ENCODE data around the gene JOSD2. TPM values are rescaled to one million over a fixed set of nuclear protein-coding genes. Genes with fewer than 3 reads are reported as not detected.

Gene JOSD2
- total and polyA plus RNA-seq, 9 of the 15 experiments (the other 6 are each of a cell fraction or from before 2014, with no cell fraction given), result 0.06 to 14.4 (median 3.1) TPM

DNA sequence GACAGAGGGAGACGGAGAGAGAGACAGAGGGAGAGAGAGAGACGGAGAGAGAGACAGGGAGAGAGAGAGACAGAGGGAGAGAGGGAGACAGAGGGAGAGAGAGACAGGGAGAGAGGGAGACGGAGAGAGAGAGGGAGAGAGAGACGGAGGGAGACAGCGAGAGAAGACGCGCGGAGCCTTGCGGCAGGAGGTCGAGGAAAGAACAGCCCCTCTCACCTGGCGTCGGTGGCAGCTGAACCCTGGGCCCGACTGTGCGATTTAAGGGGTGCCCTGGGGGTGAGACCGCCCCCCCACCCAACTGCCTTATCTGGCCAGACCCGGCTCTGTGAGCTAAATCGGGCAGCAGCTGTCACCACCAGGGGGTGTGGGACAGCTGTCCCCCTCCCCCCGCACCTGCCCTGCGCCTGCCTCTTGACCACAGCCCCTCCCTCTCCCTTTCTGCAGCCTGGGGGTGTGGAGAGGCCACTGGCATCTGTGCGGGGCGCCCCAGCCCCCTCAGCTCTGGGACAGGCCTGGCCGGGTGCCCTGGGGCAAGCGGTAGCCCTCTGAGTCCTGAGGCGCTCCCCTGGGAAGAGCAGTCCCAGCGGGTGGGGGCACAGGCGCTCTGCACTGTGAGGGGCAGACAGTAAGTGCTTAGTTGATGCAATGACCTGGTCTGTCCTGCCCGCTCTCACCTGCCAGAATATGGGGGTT, 10.8 kb downstream of the JOSD2 start (continued):
- TF ChIP-seq RNF219 (CRISPR knock-in tag; IDR thresholded peaks at IDR 0.05) (no peak), PHTF2 (CRISPR knock-in tag; IDR thresholded peaks at IDR 0.05) (no peak), BHLHE40 (IDR thresholded peaks at IDR 0.05; ENCODE audit: low read length) (peak; percentile 52), PPARD (CRISPR knock-in tag; IDR thresholded peaks at IDR 0.05) (no peak), HMGN3 (IDR thresholded peaks at IDR 0.05; ENCODE audit: borderline replicate concordance, extremely low read depth, insufficient read length, low read depth, low read length) (peak; percentile 56), ESRRB (CRISPR knock-in tag; IDR thresholded peaks at IDR 0.05; ENCODE audit: borderline replicate concordance) (no peak), MAZ (CRISPR knock-in tag; conservative IDR thresholded peaks at IDR 0.05 in 1 of 2, IDR thresholded peaks at IDR 0.05 in 1 of 2) (peak; percentile 73 to 84), TARDBP (IDR thresholded peaks at IDR 0.05) (peak; percentile 88; the same call in 1 of the 2 replicates), PCBP1 (IDR thresholded peaks at IDR 0.05; ENCODE audit: low read depth, low read length, poor library complexity, severe bottlenecking) (peak; percentile 89), ELF4 (CRISPR knock-in tag; IDR thresholded peaks at IDR 0.05) (no peak), RAD51 (IDR thresholded peaks at IDR 0.05; ENCODE audit: borderline replicate concordance, low read depth) (0 out of 2 replicates have a peak, but pooled peaks have one; percentile 8), ZFP30 (CRISPR knock-in tag; IDR thresholded peaks at IDR 0.05; ENCODE audit: borderline replicate concordance) (no peak), PHF21A (IDR thresholded peaks at IDR 0.05; ENCODE audit: borderline replicate concordance, low read depth) (peak; percentile 92), ZNF253 (CRISPR knock-in tag; conservative IDR thresholded peaks at IDR 0.05) (no peak), TCF3 (CRISPR knock-in tag; IDR thresholded peaks at IDR 0.05) (peak; percentile 88), RCOR1 (IDR thresholded peaks at IDR 0.05; ENCODE audit: borderline replicate concordance in 1 of 2, low read depth in 2 of 2, low read length in 2 of 2) (peak in 1 of 2 experiments; percentile 62; a peak in 2 of 4 replicates), MXD1 (CRISPR knock-in tag; IDR thresholded peaks at IDR 0.05; ENCODE audit: borderline replicate concordance, poor library complexity, severe bottlenecking) (no peak), CBFA2T2 (conservative IDR thresholded peaks at IDR 0.05) (peak; percentile 87), ATF7 (IDR thresholded peaks at IDR 0.05) (peak; percentile 42; the same call in 1 of the 2 replicates), TAL1 (IDR thresholded peaks at IDR 0.05) (peak; percentile 69), POU5F1 (IDR thresholded peaks at IDR 0.05; ENCODE audit: borderline replicate concordance, low read depth, low read length, partially characterized antibody) (no peak), MTA2 (IDR thresholded peaks at IDR 0.05; ENCODE audit: low read depth) (peak; percentile 23; the same call in 1 of the 2 replicates)
- TF ChIP-seq, protein P1, sequence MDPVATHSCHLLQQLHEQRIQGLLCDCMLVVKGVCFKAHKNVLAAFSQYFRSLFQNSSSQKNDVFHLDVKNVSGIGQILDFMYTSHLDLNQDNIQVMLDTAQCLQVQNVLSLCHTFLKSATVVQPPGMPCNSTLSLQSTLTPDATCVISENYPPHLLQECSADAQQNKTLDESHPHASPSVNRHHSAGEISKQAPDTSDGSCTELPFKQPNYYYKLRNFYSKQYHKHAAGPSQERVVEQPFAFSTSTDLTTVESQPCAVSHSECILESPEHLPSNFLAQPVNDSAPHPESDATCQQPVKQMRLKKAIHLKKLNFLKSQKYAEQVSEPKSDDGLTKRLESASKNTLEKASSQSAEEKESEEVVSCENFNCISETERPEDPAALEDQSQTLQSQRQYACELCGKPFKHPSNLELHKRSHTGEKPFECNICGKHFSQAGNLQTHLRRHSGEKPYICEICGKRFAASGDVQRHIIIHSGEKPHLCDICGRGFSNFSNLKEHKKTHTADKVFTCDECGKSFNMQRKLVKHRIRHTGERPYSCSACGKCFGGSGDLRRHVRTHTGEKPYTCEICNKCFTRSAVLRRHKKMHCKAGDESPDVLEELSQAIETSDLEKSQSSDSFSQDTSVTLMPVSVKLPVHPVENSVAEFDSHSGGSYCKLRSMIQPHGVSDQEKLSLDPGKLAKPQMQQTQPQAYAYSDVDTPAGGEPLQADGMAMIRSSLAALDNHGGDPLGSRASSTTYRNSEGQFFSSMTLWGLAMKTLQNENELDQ (CRISPR knock-in tag; IDR thresholded peaks at IDR 0.05; ENCODE audit: borderline replicate concordance), result no peak
- TF ChIP-seq, protein P2, sequence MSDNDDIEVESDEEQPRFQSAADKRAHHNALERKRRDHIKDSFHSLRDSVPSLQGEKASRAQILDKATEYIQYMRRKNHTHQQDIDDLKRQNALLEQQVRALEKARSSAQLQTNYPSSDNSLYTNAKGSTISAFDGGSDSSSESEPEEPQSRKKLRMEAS (CRISPR knock-in tag; IDR thresholded peaks at IDR 0.05), result peak; percentile 65
